Keratinocyte (primary cell): ENCODE results near the gene ATXN8OS.

ENCODE experiments used
- EZH2 ChIP-seq: IDR thresholded peaks from one replicate; pipeline ENCODE4 v1.6.1; 2012; ENCODE audit warnings: inconsistent platforms, mild to moderate bottlenecking, low read length, moderate library complexity
- TF ChIP-seq, protein P1 (sequence below), 3 experiments: IDR thresholded peaks in 1 of 3; conservative IDR thresholded peaks in 1 of 3; optimal IDR thresholded peaks in 1 of 3; 2 replicates in 2 of 3; 3 replicates in 1 of 3; pipeline versions ENCODE3 to v1.5.1; 2011; ENCODE audit warnings: low read length in 3 of 3, mild to moderate bottlenecking in 3 of 3, moderate library complexity in 2 of 3, control low read depth in 1 of 3, inconsistent platforms in 1 of 3; ENCODE audit not compliant: insufficient read depth in 2 of 3; ENCODE audit errors: extremely low read depth in 1 of 3

DNA sequence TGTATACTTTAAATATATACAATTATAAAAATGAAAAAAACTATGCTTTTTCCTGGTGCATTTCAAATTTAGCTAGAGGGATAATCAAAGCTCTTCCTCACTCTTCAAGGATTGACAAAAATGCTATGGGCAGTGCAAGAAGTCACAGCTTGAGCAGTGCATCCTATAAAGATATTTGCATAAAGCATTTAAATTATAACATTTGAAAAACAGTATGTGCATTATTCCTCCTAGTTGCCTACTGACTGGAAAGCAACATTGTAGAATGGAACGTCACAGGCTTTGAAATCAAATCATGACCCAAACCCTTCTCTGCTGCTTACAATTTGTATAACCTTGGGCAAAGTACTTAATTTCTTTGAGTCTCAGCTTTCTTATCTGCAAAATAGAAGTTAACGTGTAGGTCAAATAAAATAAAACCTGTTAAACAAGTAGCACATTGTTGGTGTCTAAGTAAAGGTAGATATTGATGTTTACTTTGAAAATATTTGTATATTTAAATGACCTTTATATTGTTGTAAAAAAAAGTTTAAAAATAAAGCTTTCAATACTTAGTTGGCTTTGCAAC lies 9.8 kb downstream of the ATXN8OS start:
- TF ChIP-seq, protein P1, sequence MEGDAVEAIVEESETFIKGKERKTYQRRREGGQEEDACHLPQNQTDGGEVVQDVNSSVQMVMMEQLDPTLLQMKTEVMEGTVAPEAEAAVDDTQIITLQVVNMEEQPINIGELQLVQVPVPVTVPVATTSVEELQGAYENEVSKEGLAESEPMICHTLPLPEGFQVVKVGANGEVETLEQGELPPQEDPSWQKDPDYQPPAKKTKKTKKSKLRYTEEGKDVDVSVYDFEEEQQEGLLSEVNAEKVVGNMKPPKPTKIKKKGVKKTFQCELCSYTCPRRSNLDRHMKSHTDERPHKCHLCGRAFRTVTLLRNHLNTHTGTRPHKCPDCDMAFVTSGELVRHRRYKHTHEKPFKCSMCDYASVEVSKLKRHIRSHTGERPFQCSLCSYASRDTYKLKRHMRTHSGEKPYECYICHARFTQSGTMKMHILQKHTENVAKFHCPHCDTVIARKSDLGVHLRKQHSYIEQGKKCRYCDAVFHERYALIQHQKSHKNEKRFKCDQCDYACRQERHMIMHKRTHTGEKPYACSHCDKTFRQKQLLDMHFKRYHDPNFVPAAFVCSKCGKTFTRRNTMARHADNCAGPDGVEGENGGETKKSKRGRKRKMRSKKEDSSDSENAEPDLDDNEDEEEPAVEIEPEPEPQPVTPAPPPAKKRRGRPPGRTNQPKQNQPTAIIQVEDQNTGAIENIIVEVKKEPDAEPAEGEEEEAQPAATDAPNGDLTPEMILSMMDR (optimal IDR thresholded peaks at IDR 0.05 in 1 of 3, IDR thresholded peaks at IDR 0.05 in 1 of 3, conservative IDR thresholded peaks at IDR 0.05 in 1 of 3; ENCODE audit: extremely low read depth in 1 of 3, insufficient read depth in 2 of 3, low read length in 3 of 3), result no peak
- no peak for TF ChIP-seq EZH2
